ENCODE measurements around the gene GCA. TPM values are rescaled to one million over a fixed set of nuclear protein-coding genes. Genes with fewer than 3 reads are reported as not detected.

Gene GCA
- total RNA-seq = 32.6 TPM

GRCh38 chr2:162343824-162344616 lies at the start of gene GCA:
TSS of gene GCA (plus strand) at chr2:162344132. CDS start at chr2:162344249, 117 bp downstream.

GRCh38 chr2:162318328-162319180 lies 25.4 kb upstream of the GCA start, which contains the start of gene IFIH1:
TSS of gene IFIH1 (minus strand) at chr2:162318684. CDS start at chr2:162318307, 377 bp downstream.

Other genes with a start within 250 kb of the GCA start
- gene GCG, start 191.9 kb upstream of the GCA start, total RNA-seq = 0.99 TPM
- gene FAP, start 100.7 kb upstream of the GCA start, total RNA-seq = 82.5 TPM
- gene IFIH1, start 25.4 kb upstream of the GCA start, total RNA-seq = 7.0 TPM

Measured in camera-type eye (tissue), 1 donor.